HG02973 (cell line): ENCODE measurements around the gene SUMF1.
A peak's percentile ranks its signal among the peaks of the same experiment; 100 is the strongest.

ENCODE experiments used
- ATAC-seq: cut with Tn5 transposase; IDR thresholded peaks from one replicate; pipeline ENCODE4 v1.9.1; 2021; ENCODE audit warnings: moderate library complexity; ENCODE audit not compliant: unreplicated experiment

The SUMF1 gene

GRCh38 chr3:4417449-4417848 is 49.6 kb downstream of the SUMF1 start:
- no peak for ATAC-seq

- no peak for ATAC-seq
These were observed 50.1 kb downstream of the SUMF1 start for GRCh38 chr3:4416961-4417360.

GRCh38 chr3:4416427-4416945 is 50.6 kb downstream of the SUMF1 start:
- no peak for ATAC-seq

- ATAC-seq = no peak
These were observed 53.6 kb downstream of the SUMF1 start for GRCh38 chr3:4413467-4413866.

- no peak for ATAC-seq
These were observed 55.2 kb downstream of the SUMF1 start for GRCh38 chr3:4411833-4412232.

GRCh38 chr3:4411236-4411635 is 55.8 kb downstream of the SUMF1 start:
- ATAC-seq = no peak

GRCh38 chr3:4410606-4411005 is 56.5 kb downstream of the SUMF1 start:
- ATAC-seq = no peak

GRCh38 chr3:4409971-4410573 is 57.0 kb downstream of the SUMF1 start:
- ATAC-seq = no peak

GRCh38 chr3:4409415-4409814 is 57.7 kb downstream of the SUMF1 start:
- no peak for ATAC-seq

GRCh38 chr3:4408958-4409357 is 58.1 kb downstream of the SUMF1 start:
- ATAC-seq = no peak

- ATAC-seq = no peak
These were observed 59.1 kb downstream of the SUMF1 start for GRCh38 chr3:4407941-4408340.

GRCh38 chr3:4406746-4407568 is 60.1 kb downstream of the SUMF1 start:
- ATAC-seq = peak; percentile 73

GRCh38 chr3:4404881-4405280 is 62.2 kb downstream of the SUMF1 start:
- no peak for ATAC-seq

GRCh38 chr3:4401441-4401840 is 65.6 kb downstream of the SUMF1 start:
- ATAC-seq = no peak

GRCh38 chr3:4399476-4399875 is 67.6 kb downstream of the SUMF1 start:
- no peak for ATAC-seq

- no peak for ATAC-seq
These were observed 68.2 kb downstream of the SUMF1 start for GRCh38 chr3:4398941-4399245.

GRCh38 chr3:4398120-4398940 is 68.7 kb downstream of the SUMF1 start:
- ATAC-seq = no peak

- ATAC-seq = no peak
These were observed 69.6 kb downstream of the SUMF1 start for GRCh38 chr3:4397466-4397865.

GRCh38 chr3:4396542-4396941 is 70.5 kb downstream of the SUMF1 start:
- no peak for ATAC-seq

- no peak for ATAC-seq
These were observed 71.1 kb downstream of the SUMF1 start for GRCh38 chr3:4396006-4396405.

- ATAC-seq = no peak
These were observed 71.6 kb downstream of the SUMF1 start for GRCh38 chr3:4395448-4395847.

GRCh38 chr3:4394567-4394966 is 72.5 kb downstream of the SUMF1 start:
- no peak for ATAC-seq
